Hematopoietic multipotent progenitor cell (in vitro differentiated cells): ENCODE measurements around the gene GPER1. TPM values are rescaled to one million over a fixed set of nuclear protein-coding genes. Genes with fewer than 3 reads are reported as not detected.

Source experiments
- DNase-seq, 3 donors: peaks; one replicate each; pipeline ENCODE4 v3.0.0-alpha.2; 2011 to 2015; ENCODE audit warnings: low read depth in 2 of 3, low spot score in 2 of 3
- total RNA-seq: library from RNA; depleted of rRNA; stranded (reverse); fragments of >200 nt; gene quantifications from one replicate; pipeline ENCODE4 v1.2.3, GENCODE V29; 2012

The GPER1 gene
- total RNA-seq, 1 donor: 0.27 TPM

DNA sequence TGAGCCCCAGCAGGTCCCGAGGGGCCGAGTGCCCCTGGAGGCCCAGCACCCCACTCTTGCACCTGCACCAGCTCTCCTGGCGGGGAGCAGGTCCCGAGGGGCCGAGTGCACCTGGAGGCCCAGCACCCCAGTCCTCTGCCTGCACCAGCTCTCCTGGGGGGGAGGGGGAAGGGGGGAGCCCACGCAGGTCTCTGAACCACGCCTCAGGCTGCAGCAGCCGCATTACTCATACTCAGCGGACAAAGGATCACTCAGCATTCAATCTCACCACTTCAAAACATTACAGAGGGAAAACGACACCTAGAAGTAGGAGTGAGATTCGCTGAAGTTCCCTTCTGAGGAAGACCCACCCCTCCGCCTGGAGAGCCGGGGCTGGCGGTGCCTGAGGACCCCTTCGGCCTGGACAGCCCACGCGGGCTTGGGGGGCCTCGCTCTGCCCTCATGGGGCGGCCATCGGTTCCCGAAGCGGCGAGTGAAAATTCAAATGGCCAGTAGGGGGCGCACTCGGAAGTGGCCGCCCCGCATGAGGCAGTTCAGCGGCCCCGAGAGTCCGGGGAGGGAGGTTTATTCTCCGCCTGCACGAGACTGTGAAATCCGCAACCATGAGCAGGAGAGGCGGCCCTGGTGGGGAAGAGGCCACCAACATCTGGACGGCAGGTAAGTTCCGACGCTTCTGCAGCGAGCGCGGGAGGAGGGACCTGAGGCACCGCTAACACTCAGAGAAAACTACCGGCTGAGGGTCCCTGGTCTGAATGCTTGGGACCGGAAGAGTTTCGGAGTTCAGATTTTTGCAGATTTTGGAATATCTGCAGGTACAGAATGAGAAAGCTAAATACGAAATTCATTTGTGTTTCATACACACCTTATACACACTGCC is 1.1 kb upstream of the GPER1 start:
- peak; percentile 58 to 75 (median 63) for DNase-seq

DNA sequence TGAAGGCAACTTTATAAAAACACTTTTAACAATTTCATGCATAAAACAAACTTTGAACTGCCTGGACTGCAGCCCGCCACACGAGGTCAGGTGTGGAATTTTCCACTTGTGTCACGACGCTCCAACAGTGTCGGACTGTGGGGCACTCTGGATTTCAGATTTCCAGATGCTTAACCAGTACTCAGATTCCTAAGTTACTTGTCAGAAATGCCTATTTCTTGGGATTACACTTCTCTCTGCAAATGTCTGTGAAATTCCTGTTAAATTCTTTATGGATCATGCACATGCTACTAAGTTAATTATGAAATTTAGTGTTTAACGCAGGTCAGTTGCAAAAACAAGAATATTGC is 473 bp upstream of the GPER1 start:
- no peak for DNase-seq

DNA sequence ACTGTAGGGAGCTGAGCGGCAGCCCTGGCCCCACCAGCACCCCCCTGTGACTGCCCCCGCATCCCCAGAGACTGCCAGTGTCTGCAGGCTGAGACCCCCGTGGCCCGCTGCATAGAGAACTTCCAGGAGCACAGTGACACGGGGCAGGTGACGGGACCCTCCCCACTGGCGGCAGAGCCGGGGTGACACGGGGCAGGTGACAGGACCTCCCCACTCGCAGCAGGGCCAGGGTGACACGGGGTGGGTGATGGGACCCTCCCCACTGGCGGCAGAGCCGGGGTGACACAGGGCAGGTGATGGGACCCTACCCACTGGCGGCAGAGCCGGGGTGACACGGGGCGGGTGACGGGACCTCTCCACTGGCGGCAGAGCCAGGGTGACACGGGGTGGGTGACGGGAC is 2.3 kb downstream of the GPER1 start:
- no peak for DNase-seq

DNA sequence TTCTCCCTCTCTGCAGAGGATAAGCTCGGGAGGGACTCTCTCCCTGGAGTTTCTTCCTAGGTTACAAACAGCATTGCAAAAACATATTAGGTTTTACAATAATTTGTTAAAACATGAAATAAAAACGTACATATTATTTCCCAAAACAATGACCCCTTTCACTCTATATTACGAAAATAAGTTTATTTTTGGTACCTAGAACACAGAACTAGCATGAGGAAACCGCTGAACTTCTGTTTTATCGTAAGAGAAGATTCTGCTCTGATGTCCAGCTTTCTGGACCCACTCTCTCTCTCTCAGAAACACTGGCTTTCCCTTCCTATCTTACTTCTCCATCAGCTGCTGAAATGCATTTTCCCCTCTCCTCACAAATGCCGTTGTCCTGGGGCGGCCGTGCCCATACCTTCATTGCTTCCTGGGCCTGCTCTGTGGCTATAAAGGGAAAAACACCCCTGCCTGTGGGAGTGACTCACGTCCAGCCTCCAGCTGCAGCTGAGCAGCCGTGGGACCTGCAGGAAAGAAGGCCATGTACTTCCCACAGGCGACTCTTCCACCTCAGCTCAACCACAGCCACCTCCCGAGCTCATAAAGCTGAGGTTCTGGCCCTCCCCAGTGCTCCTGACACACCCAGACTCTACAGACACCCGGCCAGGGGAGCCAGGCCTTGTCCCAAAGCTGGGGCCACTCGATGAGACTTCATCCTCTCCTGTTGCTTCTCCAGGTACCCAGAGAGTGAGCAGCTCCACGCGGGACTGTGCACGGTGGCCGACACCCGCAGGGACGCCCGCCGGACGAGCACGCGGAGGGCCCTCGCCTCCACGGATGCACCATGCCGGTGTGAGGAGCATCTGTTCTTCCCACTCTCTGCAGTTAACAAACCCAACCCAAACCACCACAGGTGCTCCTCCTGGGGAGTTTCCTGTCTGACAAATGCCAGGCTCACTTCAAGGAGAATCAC is 3.1 kb downstream of the GPER1 start:
- DNase-seq: no peak

DNA sequence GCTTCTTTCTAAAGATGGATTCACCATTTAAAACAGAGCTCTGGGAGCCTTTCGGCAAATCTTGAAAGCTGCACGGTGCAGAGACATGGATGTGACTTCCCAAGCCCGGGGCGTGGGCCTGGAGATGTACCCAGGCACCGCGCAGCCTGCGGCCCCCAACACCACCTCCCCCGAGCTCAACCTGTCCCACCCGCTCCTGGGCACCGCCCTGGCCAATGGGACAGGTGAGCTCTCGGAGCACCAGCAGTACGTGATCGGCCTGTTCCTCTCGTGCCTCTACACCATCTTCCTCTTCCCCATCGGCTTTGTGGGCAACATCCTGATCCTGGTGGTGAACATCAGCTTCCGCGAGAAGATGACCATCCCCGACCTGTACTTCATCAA is 3.7 kb downstream of the GPER1 start:
- DNase-seq: no peak

DNA sequence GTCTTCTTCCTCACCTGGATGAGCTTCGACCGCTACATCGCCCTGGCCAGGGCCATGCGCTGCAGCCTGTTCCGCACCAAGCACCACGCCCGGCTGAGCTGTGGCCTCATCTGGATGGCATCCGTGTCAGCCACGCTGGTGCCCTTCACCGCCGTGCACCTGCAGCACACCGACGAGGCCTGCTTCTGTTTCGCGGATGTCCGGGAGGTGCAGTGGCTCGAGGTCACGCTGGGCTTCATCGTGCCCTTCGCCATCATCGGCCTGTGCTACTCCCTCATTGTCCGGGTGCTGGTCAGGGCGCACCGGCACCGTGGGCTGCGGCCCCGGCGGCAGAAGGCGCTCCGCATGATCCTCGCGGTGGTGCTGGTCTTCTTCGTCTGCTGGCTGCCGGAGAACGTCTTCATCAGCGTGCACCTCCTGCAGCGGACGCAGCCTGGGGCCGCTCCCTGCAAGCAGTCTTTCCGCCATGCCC is 4.3 kb downstream of the GPER1 start:
- no peak for DNase-seq

DNA sequence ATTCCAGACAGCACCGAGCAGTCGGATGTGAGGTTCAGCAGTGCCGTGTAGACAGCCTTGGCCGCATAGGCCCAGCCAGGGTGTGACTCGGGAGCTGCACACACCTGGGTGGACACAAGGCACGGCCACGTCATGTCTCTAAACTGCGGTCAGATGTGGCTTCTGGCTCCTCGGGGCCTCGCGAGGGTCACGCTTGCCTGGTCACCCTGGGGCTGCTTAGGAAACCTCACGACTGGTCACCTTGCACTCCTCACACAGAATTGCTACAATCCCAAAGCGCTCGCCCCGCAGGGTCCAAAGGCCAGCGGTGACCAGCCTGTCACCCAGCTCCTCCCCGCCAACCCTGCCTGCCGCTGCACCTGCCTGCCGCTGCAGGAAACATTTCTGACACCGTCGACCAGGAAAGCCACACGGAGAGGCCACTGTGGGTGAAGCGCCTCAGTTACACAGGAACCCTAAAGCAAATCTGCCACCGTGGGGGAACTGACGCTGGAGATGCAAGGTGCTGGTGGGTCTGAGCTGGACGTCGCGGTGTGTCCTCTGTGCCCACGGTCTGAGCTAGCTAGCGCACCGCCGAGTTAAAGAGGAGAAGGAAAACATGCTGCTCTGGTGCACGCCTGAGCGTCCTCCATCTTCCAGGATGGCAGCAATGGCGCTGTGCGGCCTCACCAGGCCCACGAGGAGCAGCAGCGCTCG is 5.0 kb downstream of the GPER1 start:
- DNase-seq: no peak

DNA sequence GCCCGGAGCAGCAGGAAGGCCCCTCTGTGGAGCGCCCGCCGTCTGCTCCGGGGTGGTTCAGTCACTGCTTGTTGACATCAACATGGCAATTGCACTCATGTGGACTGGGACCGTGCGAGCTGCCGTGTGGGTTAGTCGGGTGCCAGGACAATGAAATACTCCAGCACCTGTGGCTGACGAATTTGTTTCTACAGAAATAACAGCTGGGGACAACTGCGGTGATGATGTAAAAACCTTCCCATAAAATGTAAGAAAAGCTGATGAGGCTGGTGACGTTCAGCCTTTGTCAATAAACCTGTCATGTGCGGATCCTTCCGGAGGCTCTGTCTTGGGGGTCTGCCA is 5.6 kb downstream of the GPER1 start:
- DNase-seq: no peak

DNA sequence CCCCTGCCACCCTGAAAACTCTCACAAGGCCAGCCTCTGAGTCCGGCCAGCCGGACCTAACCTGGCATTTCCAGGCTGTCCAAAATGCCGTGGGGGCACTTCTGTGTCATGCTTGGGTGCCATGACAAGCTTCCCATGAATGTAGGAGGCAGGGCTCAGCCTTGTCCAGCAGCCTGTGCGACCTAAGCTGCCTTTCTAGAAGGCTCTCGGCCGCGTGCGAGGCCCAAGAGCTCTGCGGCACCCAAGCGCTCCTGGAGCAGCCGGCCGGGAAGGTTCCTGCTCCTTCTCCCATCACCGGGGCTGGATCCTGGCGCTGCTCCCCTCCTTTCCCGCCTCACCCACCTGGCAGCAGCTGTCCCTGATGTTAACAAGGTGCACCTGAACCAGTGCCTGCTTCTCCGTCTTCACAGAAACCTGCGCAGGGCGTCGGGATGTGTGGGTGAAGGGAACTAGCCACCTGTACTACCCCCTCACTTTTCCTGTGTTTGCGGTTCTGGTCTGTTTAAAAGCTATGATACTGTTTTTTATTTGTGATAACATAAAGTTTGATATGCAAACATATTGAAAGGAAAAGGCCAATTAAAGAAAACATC is 6.1 kb downstream of the GPER1 start:
- DNase-seq: no peak

DNA sequence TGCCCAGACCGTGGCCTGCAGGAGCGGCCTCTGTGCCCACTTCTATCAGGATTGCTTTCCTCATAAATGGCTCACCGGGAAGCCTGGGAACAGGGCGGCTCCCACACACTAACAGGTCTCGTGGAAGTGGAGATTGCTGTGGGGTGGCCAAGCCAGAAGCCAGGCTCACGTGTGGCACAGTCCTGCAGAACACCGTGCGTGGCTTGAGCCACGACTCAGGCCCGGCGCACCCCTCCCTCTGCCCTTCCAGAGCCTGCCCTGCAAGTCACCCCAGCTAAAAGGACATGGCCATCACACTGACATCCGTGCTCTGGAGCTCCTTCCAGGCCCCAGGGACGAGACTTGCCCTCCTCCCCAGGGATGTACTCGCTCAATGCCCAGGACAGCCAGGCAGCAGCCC is 7.0 kb downstream of the GPER1 start:
- no peak for DNase-seq

DNA sequence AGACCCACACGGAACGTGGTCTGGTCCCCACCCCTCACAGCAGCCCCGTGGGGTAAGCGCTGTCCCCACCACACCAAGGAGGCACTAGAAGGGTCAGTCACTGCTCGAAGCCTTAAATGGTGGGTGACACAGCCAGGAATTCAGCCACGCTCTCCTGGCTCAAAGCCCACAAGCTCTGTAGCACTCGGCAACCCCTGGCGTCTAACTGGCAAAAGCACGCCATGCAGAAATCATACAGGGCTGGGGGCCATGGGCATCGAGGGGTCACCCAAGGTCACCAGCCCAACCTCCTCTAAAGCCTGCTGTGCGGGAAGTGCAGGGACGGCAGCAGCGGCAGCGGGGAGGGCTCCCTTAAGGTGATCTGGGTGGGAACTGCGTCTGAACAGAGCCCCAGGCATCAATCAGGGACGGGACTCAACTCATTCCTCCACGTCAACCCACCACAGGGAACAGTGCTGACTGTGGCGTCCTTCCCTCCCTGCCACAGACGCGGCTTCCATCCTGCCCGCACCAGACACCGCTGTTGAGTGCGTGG is 7.8 kb downstream of the GPER1 start:
- DNase-seq: no peak

DNA sequence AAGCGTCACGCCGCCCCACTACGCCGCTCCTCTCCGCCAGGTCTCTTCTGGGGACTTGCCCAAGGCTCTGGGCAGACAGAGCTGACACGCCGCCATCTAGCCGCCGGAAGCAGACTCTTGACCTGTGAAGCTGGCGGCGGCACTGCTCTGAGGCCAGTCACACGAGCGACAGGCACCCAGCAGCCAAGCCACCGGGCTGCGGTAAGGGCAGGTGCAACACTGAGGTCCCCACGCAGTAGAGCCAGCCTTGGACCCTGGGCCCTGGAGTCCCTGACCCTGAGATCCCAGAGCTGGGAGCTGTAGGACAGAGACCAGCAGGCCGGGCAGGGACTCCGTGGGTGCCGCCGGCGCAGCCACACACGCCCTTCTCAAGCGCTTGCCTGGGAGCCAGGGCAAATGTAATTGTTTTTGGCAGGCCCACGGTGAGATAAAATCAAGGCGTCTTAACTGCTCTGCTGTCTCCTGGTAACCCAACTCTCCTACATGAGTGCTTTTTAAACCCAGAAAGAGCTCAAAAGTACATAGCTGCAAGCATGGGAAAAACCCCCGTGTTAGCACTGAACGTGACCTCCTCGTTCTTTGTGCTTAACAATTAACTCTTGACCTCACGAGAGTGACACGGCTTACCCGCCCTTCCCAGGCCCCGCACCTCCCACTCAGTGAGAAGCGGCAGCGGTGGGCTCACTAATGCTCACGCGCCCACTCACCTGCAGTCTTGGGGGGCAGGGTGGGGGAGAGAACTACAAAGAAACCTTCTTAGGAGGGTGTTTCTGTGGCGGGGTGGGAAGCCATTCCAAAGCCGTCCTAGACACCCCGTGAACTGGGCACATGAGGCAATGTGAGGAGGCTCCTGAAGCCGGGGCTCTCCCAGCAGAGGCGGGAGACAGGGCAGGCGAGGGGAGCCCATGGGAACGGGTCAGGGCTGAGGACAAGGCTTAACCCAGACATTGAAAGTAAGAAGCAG is 8.5 kb downstream of the GPER1 start:
- no peak for DNase-seq

DNA sequence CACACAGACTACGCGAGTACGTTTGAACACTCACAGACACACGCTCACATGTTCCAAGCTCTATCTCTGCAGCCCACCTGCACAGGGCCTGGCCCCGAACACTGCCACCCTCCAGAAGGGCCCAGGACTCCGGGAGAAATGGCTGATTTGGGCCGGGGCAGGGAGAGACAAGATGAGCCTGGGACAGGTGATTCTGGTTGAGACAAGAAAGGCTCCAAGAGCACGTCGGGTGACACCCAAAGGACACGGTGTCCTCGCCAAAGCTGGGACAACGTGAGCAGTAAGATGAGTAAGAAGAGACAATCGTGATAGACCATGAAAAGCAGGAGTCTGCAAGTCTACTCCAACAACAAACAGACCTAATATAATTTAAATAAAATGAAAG is 9.2 kb downstream of the GPER1 start:
- no peak for DNase-seq

DNA sequence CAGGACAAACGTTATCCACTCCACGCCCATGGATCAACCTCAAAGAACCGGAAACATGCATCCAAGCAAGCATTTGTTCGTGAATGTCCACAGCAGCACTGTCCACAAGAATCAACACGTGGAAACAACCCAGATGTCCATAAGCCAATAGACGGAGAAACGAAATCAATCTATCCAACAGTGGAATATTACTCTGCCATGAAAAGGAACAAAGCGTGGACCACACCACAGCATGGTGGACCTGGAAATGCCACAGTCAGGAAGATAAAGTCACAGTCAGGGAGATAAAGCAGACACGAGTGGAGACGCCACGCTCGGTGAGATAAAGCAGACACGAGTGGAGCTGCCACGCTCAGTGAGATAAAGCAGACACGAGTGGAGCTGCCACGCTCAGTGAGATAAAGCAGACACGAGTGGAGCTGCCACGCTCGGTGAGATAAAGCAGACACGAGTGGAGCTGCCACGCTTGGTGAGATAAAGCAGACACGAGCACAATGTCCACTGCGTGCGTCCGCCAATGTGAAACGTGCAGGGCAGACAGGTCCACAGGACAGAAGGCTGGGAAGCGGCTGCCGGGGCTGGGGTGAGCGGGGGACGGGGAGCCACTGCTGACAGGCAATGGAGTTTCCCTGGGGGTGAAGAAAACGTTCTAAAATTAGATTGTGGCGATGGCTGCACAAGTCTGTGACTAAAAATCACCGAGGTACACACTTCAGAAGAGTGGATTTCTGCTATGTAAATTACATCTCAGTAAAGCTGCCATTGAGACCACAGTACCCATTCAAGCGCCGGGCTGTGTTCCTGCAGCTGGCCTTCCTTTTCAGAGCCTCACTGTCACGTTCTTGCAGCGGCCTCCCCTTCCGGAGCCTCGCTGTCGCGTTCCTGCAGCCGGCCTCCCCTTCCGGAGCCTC is 10.6 kb downstream of the GPER1 start:
- no peak for DNase-seq

DNA sequence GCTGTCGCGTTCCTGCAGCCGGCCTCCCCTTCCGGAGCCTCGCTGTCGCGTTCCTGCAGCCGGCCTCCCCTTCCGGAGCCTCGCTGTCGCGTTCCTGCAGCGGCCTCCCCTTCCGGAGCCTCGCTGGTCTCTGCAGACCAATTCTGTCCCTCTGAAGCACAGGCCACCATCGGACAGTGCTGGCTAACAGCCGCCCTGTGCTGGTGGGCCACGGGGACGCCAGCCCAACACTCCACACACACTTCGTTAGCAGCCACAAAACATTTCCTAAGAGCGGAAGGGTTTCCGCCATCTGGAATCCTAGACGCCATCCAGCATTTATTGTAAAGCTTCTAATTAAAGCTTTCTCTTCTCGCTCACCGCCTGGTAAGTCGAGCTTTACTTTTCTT is 11.2 kb downstream of the GPER1 start:
- DNase-seq: no peak

DNA sequence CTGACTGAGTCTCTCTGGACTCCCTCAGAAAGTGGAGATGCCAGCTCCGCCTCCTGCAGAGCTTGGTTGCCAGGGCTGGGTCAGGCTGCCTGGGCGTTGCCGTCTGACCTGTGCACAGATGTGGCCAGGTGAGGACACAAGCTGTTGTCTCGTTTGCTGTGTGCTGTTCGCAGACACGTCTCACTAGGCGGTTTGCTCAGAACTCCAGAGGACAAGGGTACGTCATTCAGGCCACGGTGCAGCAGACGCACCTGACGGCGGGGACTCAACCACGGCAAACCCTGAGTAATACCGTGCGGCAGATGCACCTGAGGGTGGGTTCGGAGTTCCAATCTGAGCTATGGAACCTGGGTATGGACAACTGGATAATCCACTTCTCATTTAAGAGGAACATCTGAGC is 11.7 kb downstream of the GPER1 start:
- no peak for DNase-seq

DNA sequence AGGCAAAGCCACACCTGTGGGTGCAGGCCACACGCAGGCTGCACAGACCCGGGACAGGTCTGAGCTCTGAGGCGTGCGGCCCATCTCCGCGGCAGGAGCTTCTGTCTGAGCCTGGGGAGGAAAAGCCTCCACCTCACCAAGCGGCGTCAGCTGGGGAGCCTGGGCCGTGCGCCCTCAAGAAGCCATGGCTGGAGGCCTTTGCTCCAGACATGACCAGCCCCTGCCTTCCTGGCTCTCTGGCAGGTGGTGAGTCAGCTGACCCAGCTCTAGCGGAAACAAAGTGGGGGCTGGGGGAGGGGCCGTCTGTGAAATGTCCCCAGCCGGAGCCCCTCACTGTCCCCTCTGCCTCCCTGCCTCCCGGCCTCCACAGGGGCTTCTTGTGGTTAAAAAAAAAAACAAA is 12.5 kb downstream of the GPER1 start:
- DNase-seq: no peak

DNA sequence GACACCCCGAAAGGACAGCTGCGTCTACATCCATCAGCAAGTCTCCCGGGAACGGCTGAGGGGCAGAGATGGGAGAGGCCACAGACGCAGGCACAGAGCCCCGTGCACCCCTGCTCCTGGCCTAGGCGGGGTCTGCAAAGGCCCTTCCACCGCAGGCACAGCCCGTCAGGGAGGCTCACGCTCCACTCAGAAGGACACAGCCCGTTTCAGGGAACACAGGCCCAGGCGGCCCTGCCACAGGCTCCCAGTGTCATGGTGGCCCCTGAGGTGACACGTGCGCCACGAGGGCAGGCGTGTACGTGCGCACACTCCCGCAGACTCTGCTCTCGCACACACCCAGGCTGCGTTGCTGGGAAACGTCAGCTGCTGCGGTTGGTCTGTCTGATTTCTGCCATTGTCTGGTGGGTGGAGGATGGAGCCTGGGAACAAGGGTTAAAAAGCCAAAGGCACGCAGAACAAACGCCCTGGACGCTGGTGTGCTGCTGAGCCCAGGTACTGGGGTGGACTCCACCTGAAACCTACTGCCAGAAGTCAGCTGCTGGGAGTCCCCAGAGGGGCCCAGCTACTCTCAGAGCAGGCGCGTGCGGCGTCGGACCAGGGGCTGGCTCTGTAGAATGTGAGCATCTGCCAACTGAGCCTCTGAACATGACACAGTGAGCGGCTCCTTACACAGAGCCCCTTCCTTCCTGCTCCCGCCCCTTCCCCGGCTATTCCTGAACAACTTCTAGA is 13.1 kb downstream of the GPER1 start:
- DNase-seq: no peak
